Caco-2 (cell line): ENCODE data around the gene PML. TPM values are rescaled to one million over a fixed set of nuclear protein-coding genes. Genes with fewer than 3 reads are reported as not detected.

Experiments used
- BruUV-seq: library from RNA; stranded (reverse); fragments of 400-500 nt; replicated peaks from 2 replicates; lab custom pipeline; 2021; lab: Mats Ljungman, UMichigan
- CTCF ChIA-PET: fragments of 300-600 bp; sonication (Branson Sonifier 250); formaldehyde crosslinking; loops from one replicate; lab custom pipeline; 2022; ENCODE audit warnings: antibody characterized with exemption; lab: Charles Lee
- POLR2A ChIA-PET: fragments of 300-600 bp; sonication (Branson Sonifier 250); formaldehyde crosslinking; loops from one replicate; lab custom pipeline; 2022; ENCODE audit warnings: antibody characterized with exemption; lab: Charles Lee
- DNase-seq, 2 experiments: peaks; one replicate each; pipeline versions ENCODE4 v3.0.0 to v3.0.0-alpha.2; 2020 to 2022
- H3K27me3 ChIP-seq: replicated peaks from 2 replicates; pipeline ENCODE4 v1.6.0; 2011; ENCODE audit warnings: low read length; ENCODE audit not compliant: control insufficient read depth, insufficient read depth
- H3K36me3 ChIP-seq: 2 replicates; pipeline ENCODE4 v1.5.1; 2011; ENCODE audit warnings: low read length; ENCODE audit not compliant: control insufficient read depth, insufficient read depth
- H3K4me1 ChIP-seq: fragments of 250-450 bp; sonication (Bioruptor Pico); 2 replicates; pipeline ENCODE4 v1.5.1; 2020; ENCODE audit warnings: mild to moderate bottlenecking
- H3K4me3 ChIP-seq: 2 replicates; pipeline ENCODE4 v1.5.1; 2011; ENCODE audit warnings: low read depth, mild to moderate bottlenecking, control low read depth, low read length
- H3K9me3 ChIP-seq: fragments of 250-450 bp; sonication (Bioruptor Pico); 2 replicates; pipeline ENCODE4 v1.5.1; 2020; ENCODE audit warnings: mild to moderate bottlenecking, moderate library complexity
- H3K27ac Mint-ChIP-seq: one replicate; pipeline ENCODE4 v1.8.0; 2022; ENCODE audit warnings: mixed read lengths; ENCODE audit not compliant: unreplicated experiment
- H3K27me3 Mint-ChIP-seq: one replicate; pipeline ENCODE4 v1.8.0; 2022; ENCODE audit warnings: mixed read lengths; ENCODE audit not compliant: insufficient read depth, unreplicated experiment
- H3K36me3 Mint-ChIP-seq: one replicate; pipeline ENCODE4 v1.8.0; 2022; ENCODE audit warnings: mild to moderate bottlenecking, mixed read lengths; ENCODE audit not compliant: insufficient read depth, unreplicated experiment
- H3K4me1 Mint-ChIP-seq: one replicate; pipeline ENCODE4 v1.8.0; 2022; ENCODE audit warnings: low read depth, mixed read lengths; ENCODE audit not compliant: unreplicated experiment
- H3K4me3 Mint-ChIP-seq: one replicate; pipeline ENCODE4 v1.8.0; 2022; ENCODE audit warnings: mild to moderate bottlenecking, moderate library complexity, mixed read lengths; ENCODE audit not compliant: unreplicated experiment
- H3K9me3 Mint-ChIP-seq: one replicate; pipeline ENCODE4 v1.8.0; 2022; ENCODE audit warnings: mixed read lengths; ENCODE audit not compliant: unreplicated experiment
- CTCF ChIP-seq, 2 experiments: fragments of 200-600 bp in 1 of 2; IDR thresholded peaks; 1 replicate in 1 of 2; 2 replicates in 1 of 2; pipeline versions ENCODE4 v1.5.1 to v1.8.0; 2011 to 2022; ENCODE audit warnings: antibody characterized with exemption in 1 of 2, control low read depth in 1 of 2, inconsistent platforms in 1 of 2, low read depth in 1 of 2, low read length in 1 of 2, mild to moderate bottlenecking in 1 of 2, moderate library complexity in 1 of 2; ENCODE audit not compliant: insufficient read depth in 1 of 2, severe bottlenecking in 1 of 2, unreplicated experiment in 1 of 2
- intact Hi-C: fragments of 100-400 bp; cut with micrococcal nuclease; formaldehyde crosslinking; loops from one replicate; pipeline ENCODE4 v1.10.0; 2022; ENCODE audit not compliant: unreplicated experiment
- total RNA-seq: library from RNA; stranded (reverse); gene quantifications from 2 replicates; pipeline ENCODE4 v1.2.3, GENCODE V29; 2022

Gene PML
- total RNA-seq, 1 experiment from 2014 or later: 18.7 TPM

- Histone ChIP-seq H3K27me3 (no peaks in the 10 kb centered on the region), H3K9me3 (no peaks in the 10 kb centered on the region), H3K36me3 (no peaks in the 10 kb centered on the region), H3K4me3 (no peak overlapping the region), H3K4me1 (no peaks in the 10 kb centered on the region)
- no peaks in the 10 kb centered on the region for H3K36me3 Mint-ChIP-seq
- no peak for DNase-seq
- H3K4me3 Mint-ChIP-seq: no peak overlapping the region
- POLR2A ChIA-PET: no interaction called here
- no peak for TF ChIP-seq CTCF (IDR thresholded peaks at IDR 0.05; ENCODE audit: insufficient read depth in 1 of 2, low read depth in 1 of 2, low read length in 1 of 2, severe bottlenecking in 1 of 2, unreplicated experiment in 1 of 2)
- H3K9me3 Mint-ChIP-seq: no peaks in the 10 kb centered on the region
- H3K27me3 Mint-ChIP-seq: no peaks in the 10 kb centered on the region
- no peak overlapping the region for H3K27ac Mint-ChIP-seq
- intact Hi-C loops: loop anchor here (5.0 kb wide), 1 partner anchor 43 kb away; the partner anchor contains the start of genes PML and STOML1
- no TSS peak for BruUV-seq
- CTCF ChIA-PET: interaction anchor here (1.8 to 6.2 kb wide), 3 partner anchors 62 to 84 kb away, joined by 8 to 194 read pairs (median 15); no protein-coding TSS in a partner anchor
- H3K4me1 Mint-ChIP-seq: no peaks in the 10 kb centered on the region
Observed at GRCh38 chr15:74035121-74036017, 40.9 kb downstream of the PML start.

GRCh38 chr15:74036271-74037170 is 42.0 kb downstream of the PML start:
- Mint-ChIP-seq H3K36me3 (no peaks in the 10 kb centered on the region), H3K9me3 (no peaks in the 10 kb centered on the region), H3K4me3 (no peak overlapping the region), H3K4me1 (no peaks in the 10 kb centered on the region), H3K27me3 (no peaks in the 10 kb centered on the region), H3K27ac (no peak overlapping the region)
- intact Hi-C loops: loop anchor here (1.0 to 5.0 kb wide), 2 partner anchors 44 to 63 kb away; partner anchors contain the start of genes PML and STOML1
- H3K9me3 ChIP-seq: no peaks in the 10 kb centered on the region
- H3K4me1 ChIP-seq: no peaks in the 10 kb centered on the region
- TF ChIP-seq CTCF (IDR thresholded peaks at IDR 0.05; ENCODE audit: insufficient read depth in 1 of 2, low read depth in 1 of 2, low read length in 1 of 2, severe bottlenecking in 1 of 2, unreplicated experiment in 1 of 2): peak; percentile 60 to 82
- H3K36me3 ChIP-seq: no peaks in the 10 kb centered on the region
- ChIA-PET POLR2A (interaction anchor here (0.6 kb wide), 1 partner anchor 42 kb away, joined by 4 read pairs; no protein-coding TSS in a partner anchor), CTCF (interaction anchor here (0.7 to 6.2 kb wide), 8 partner anchors 9 to 85 kb away, joined by 3 to 194 read pairs (median 8); partner anchors contain the start of gene PML)
- no peaks in the 10 kb centered on the region for H3K27me3 ChIP-seq
- no TSS peak for BruUV-seq
- no peak overlapping the region for H3K4me3 ChIP-seq
- DNase-seq: peak; percentile 72 to 74
